ENCODE data around the gene CAMSAP3. TPM values are rescaled to one million over a fixed set of nuclear protein-coding genes. Genes with fewer than 3 reads are reported as not detected.
A peak's percentile ranks its signal among the peaks of the same experiment; 100 is the strongest.

Gene CAMSAP3, protein sequence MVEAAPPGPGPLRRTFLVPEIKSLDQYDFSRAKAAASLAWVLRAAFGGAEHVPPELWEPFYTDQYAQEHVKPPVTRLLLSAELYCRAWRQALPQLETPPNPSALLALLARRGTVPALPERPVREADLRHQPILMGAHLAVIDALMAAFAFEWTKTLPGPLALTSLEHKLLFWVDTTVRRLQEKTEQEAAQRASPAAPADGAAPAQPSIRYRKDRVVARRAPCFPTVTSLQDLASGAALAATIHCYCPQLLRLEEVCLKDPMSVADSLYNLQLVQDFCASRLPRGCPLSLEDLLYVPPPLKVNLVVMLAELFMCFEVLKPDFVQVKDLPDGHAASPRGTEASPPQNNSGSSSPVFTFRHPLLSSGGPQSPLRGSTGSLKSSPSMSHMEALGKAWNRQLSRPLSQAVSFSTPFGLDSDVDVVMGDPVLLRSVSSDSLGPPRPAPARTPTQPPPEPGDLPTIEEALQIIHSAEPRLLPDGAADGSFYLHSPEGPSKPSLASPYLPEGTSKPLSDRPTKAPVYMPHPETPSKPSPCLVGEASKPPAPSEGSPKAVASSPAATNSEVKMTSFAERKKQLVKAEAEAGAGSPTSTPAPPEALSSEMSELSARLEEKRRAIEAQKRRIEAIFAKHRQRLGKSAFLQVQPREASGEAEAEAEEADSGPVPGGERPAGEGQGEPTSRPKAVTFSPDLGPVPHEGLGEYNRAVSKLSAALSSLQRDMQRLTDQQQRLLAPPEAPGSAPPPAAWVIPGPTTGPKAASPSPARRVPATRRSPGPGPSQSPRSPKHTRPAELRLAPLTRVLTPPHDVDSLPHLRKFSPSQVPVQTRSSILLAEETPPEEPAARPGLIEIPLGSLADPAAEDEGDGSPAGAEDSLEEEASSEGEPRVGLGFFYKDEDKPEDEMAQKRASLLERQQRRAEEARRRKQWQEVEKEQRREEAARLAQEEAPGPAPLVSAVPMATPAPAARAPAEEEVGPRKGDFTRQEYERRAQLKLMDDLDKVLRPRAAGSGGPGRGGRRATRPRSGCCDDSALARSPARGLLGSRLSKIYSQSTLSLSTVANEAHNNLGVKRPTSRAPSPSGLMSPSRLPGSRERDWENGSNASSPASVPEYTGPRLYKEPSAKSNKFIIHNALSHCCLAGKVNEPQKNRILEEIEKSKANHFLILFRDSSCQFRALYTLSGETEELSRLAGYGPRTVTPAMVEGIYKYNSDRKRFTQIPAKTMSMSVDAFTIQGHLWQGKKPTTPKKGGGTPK
- total RNA-seq, result 5.7 TPM

DNA sequence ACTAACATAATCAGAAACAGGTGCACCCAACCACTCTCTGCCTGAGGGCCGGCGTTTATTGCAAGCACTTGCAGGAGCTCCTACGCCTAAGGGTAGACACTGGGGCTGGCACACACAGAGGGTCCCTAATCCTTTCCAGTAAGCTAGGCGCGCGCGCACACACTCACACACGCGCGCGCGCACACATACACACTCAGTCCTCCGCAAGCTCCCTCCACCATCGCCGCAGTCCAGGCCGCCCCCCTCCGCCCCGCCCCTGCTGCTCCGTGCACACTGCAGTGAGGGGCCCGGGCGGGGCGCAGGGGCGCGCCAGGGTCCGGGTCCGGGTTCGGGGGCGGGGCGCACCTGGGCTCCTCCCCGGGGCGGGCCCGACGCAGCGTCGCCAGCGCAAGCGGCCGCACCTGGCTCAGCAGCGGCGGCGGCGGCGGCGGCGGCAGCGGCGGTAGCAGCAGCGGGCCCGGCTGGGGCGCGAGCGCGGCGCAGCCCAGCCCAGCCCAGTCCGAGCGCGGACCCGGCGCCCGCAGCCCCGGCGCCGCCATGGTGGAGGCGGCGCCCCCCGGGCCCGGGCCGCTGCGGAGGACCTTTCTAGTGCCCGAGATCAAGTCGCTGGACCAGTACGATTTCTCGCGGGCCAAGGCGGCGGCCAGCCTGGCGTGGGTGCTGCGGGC, at the start of gene CAMSAP3:
TSS of gene CAMSAP3 (plus strand) at position 398 of the 668 bp plus-strand sequence. CDS start at position 538, 140 bp downstream.
- no peak for DNase-seq

DNA sequence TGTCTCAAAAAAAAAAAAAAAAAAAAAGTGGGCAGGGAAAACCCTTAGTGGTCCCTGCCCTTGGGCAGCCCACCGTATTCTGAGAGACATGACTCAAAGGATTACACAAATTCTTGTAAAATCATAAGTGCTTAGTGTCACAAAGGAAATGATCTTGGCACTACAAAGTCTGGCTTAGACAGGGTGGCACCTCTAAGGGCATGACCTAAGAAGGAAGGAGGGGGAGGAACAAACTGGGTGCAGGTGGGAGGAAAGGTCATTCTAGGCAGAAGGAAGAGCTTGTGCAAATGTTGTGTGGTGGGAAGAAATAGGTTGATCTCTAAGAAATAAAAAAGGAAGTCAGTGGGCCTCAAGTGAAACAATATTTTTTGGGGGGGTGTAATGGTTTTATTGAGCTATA, 49.8 kb upstream of the CAMSAP3 start:
- no peak for DNase-seq

DNA sequence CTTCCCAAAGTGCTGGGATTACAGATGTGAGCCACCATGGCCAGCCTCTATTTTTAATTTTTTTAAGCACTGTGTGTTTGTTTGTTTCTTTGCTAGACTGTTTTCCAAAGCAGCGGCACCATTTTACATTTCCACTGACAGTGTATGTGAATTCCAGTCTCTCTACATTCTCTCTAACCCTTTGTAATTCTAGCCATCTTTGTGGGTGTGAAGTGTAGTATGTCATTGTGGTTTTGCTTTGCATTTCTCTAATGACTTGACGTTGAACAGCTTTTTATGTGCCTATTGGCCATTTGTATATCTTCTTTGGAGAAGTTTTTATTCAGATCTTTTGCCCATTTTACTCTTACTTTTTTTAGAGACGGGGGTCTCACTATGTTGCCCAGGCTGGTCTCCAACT, 48.5 kb upstream of the CAMSAP3 start:
- no peak for DNase-seq

DNA sequence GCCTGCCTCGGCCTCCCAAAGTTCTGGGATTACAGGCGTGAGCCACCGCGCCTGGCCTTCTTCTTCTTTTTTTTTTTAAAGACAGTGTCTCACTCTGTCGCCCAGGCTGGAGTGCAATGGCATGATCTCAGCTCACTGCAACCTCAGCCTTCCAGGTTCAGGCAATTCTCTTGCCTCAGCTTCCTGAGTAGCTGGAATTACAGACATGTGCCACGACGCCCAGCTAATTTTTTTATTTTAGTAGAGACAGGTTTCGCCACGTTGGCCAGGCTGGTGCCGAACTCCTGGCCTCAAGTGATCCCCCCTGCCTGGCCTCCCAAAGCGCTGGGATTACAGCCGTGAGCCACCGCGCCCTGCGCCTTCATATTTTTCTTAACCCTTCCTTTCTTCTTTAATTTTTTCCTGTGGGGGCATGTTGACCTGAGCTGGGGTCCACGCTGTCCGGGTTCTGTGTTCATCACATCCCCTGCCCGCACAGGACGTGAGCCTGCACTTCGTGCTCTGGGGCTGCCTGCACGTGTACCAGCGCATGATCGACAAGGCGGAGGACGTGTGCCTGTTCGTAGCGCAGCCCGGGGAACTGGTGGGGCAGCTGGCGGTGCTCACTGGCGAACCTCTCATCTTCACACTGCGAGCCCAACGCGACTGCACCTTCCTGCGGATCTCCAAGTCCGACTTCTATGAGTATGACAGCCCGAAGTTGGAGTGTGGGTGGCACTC, 46.1 kb upstream of the CAMSAP3 start:
- DNase-seq, result no peak

DNA sequence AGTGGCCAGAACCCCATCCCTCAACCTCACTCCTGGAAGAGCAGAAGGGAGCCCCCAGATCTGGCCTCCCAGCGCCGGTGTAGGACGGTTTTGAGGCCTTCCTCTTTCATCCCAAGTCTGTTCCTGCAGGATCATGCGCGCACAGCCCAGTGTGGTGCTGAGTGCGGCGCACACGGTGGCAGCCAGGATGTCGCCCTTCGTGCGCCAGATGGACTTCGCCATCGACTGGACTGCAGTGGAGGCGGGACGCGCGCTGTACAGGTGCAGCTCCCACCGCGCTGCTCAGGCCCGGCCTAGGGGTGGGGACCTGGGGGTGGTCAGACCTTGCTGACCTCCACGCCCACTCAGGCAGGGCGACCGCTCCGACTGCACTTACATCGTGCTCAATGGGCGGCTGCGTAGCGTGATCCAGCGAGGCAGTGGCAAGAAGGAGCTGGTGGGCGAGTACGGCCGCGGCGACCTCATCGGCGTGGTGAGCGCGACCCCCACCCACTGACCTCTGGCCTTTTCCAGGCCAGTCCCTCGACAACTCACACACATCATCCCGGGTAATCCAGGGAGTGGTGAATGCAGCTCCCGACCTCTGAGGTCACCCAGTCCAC, 45.4 kb upstream of the CAMSAP3 start:
- no peak for DNase-seq

DNA sequence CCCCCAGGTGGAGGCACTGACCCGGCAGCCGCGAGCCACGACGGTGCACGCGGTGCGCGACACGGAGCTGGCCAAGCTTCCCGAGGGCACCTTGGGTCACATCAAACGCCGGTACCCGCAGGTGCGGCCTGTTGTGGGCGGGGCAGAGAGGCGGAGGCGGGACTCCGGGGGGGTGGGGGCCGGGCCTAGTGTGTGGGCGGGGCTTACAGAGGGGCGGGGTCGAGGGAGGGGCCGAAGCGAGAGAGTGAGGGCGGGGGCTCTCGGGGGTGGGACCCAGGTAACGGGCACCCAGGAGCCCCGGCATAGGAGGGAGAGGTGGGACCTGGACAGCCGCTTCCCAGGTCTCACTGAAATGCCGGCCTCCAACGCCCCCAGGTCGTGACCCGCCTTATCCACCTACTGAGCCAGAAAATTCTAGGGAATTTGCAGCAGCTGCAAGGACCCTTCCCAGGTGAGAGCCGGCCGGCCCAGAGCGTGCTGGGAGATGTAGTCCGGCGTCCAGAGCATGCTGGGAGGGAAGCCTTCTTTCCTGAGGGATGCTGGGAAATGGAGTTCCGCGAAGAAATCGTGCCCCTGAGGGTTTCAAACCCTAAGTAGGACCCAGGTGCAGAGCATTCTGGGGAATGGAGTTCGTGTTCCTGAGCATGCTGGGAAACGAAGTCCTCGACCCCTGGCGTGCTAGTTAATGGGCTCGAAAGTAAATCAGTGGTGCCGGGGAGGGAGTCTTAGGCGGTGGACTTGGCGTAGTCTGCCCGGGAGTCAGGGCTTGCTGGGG, 44.5 kb upstream of the CAMSAP3 start:
- DNase-seq, result peak; percentile 77

DNA sequence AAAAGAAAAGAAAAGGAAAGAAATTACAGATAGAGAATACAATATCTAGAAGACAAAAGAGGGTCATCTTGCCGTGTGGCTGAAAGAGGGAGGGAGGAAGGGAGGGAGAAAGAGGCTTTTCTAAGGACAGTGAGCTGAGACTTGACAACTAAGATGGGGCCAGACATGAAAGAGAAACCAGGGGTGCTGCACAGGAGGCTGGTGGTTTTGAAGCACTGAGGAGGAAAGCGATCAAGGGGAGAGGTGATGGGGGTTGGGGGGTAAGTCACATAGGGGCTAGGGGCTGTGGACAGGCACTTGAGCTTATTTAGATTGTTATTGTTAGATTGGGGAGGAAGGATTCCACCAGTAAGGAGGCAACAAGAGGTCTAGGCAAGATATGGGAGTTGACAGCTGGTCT, 42.9 kb upstream of the CAMSAP3 start:
- no peak for DNase-seq

DNA sequence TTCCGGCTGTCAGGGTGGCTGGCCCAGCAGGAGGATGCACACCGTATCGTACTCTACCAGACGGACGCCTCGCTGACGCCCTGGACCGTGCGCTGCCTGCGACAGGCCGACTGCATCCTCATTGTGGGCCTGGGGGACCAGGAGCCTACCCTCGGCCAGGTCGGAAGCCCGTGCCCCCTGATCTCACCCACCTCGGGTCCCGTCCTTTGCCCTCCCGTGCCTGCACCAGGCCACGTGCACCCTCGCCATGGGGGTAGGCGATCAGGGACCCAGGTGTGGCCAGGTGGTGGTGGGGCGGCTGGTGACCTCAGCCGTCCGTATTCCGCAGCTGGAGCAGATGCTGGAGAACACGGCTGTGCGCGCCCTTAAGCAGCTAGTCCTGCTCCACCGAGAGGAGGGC, 41.1 kb upstream of the CAMSAP3 start:
- DNase-seq, result no peak

DNA sequence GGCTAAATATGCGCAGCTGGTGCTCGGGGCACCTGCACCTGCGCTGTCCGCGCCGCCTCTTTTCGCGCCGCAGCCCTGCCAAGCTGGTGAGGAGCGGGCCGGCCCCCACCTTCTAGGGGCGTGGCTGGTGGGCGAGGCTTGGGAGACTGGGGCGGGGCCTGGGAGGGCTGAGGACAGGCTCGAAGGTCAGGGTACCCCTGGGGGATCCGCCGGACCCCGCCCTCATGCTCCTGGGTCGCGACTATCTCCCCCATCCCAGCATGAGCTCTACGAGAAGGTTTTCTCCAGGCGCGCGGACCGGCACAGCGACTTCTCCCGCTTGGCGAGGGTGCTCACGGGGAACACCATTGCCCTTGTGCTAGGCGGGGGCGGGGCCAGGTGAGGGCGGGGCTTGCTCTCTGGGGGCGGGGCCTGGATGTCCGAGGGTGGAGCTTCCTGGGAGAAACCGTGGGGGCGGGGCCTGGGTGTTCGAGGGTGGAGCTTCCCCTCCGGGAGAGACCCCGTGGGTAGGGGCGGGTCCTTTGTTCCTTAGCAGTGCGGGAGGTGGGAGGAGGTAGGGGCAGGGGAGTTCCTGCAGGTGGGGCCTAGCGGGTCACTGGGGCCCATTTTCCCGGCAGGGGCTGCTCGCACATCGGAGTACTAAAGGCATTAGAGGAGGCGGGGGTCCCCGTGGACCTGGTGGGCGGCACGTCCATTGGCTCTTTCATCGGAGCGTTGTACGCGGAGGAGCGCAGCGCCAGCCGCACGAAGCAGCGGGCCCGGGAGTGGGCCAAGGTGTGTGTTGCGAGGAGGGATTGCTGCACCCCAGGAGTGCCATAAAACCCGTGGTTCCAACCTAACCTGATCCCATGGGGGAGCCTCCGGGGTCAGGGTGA, 40.4 kb upstream of the CAMSAP3 start:
- DNase-seq, result no peak

DNA sequence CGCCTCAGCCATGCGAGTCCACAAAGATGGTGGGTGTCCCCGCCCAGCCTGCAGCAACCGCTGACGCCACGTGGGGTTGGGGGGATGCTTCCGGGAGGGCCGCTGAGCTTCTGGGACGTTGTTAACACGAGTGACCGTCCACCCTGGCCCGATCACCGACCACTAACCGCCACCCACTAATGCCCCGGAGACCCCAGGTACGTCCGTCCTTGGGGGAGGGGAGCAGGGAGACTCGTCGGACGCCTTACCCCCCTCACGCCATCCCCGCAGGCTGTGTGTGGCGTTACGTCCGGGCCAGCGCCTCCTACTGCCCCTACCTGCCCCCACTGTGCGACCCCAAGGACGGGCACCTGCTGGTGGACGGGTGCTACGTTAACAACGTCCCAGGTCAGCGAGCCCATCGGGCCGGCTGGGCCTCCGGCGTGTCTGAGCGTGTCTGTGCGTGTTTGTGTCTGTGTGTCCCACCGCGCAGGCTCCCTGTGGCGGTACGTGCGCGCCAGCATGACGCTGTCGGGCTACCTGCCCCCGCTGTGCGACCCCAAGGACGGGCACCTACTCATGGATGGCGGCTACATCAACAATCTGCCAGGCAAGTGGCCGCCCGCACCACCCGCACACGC, 38.9 kb upstream of the CAMSAP3 start:
- no peak for DNase-seq

DNA sequence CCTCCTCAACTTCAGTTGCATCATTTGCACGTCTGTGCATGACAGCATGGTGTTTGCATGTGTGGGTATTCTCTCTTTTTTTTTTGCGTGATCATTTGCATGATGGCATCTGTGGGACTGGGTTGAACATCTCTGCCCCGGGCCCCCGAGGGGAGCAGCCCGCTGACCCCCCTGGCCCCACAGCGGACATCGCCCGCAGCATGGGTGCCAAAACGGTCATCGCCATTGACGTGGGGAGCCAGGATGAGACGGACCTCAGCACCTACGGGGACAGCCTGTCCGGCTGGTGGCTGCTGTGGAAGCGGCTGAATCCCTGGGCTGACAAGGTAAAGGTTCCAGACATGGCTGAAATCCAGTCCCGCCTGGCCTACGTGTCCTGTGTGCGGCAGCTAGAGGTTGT, 37.0 kb upstream of the CAMSAP3 start:
- DNase-seq, result no peak

DNA sequence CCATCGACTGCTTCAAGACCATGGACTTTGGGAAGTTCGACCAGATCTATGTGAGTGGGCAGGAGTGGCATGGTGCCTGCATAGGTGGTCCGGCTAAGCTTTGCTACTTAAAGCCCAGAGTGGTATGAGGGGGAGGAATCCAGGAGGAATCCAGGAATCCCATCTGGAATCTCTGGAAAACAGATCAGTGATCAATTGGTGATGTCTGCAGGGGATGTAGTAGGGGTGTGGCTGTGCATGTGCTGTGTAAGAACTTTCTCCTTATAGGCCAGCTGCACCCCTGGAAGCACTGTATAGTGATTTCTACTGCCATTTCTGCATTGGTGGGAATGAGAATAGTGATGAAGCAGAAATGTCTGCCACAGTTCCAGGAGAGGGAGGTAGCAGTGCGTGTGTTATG, 36.6 kb upstream of the CAMSAP3 start:
- no peak for DNase-seq

DNA sequence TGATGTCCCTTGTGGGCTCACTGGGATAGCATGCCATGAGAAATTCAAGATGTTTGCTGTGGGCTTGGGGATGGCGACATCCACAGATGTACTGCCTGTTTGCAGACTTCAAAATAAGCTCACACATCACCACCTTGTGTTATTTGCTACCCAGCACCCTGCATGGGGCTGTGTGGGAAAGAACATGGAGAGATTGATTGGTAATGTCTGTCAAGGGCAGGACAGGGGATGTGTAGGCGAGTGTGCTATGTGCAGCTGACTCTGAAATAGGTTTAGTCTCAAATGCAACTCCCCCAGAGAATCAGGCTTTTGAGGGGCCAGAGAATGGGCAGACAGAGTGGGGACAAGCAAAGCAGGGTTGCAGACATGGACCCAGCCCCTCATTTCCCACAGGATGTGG, 35.4 kb upstream of the CAMSAP3 start:
- no peak for DNase-seq

DNA sequence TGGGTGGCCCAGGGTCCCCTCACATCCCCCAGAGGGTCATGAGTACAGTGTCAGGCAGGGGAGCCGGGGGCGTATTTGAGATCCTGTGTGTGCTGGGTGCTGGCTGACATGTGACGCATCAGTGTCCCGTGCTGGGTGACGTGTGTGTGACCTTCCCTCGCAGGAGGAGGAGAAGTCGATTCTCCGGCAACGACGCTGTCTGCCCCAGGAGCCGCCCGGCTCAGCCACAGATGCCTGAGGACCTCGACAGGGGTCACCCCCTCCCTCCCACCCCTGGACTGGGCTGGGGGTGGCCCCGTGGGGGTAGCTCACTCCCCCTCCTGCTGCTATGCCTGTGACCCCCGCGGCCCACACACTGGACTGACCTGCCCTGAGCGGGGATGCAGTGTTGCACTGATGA, 34.3 kb upstream of the CAMSAP3 start:
- DNase-seq, result no peak

DNA sequence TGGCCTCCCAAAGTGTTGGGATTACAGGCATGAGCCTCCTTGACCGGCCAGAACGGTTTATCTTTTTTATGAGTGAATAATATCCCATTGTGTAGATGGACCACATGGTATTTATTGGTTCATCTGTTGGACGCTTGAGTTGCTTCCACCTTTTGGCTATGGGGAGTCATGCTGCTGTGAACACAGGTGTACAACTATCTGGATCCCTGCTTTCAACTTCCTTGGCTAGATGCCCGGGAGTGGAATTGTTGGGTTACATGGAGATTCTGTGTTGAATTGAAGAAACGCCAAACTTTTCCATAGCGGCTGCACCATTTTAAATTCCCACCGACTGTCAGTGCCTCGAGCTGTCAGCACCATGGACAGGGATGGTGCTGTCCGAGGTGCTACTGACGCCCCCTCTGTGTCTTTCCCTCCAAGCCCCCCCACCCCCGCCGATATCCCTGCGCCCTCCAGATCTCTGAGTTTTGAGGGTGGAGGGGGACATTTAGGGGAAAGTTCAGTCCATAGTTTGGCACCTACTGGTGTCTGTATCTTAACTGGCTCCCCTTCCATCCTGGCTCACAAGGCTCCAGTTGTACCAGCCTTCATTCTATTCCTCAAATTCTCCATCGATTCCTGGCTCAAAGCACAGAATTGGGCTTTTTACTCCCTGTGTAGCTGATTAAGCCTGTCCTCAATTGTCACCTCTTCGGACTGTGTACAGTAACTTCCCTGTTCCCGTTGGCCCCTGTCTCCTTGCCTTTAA, 32.8 kb upstream of the CAMSAP3 start:
- DNase-seq, result no peak

DNA sequence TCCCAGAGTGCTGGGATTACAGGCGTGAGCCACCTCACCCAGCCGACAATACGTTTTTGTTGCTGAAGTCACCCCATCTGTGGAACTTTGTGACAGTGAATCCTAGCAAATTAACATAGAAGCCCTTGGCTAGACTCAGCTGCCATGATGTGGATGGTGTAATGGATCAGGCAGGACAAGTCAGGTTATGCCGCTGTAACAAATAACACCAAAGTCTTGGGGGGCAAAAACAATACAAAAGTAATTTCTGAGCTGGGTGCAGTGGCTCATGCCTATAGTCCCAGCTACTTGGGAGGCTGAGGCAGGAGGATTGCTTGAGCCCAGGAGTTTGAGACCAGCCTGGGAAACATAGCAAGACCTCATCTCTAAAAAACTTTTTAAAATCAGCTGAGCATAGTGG, 30.8 kb upstream of the CAMSAP3 start:
- no peak for DNase-seq

DNA sequence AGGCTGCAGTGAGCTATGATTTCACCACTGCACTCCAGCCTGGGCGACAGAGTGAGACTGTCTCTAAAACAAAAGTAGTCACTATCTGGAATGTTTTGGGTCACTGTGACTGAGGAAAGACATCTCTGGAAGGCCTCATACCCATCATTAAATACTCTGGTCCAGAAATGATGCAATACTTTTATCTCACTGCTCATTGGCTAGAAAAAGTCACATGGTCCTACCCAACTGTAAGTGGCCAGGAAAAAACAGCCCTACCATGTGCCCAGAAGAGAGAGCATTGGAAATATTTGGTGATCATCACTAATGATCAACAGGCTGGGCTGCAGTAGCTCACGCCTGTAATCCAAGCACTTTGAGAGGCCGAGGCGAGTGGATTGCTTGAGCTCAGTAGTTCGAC, 30.3 kb upstream of the CAMSAP3 start:
- no peak for DNase-seq

DNA sequence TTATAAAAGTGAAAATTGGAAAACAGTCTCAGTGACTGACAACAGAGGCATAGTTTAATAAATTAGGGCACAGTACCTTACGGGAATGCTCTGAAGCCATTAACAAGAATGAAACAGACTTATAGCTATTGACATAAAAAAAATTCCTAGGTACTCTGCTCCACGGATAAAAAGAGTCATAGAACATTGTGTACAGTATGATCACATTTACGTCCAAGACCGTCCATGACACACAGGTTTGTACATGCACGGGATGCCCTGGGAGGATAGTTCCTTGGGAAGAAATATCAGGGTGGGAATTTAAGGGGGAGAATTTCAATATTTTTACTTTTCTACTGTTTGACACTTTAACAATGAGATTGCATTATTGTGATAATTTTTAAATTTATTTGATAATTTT, 24.9 kb upstream of the CAMSAP3 start:
- no peak for DNase-seq

All from skin of body (tissue), 2 donors.